A549 (cell line): Measurements from ENCODE around the gene ABCA2. TPM values are rescaled to one million over a fixed set of nuclear protein-coding genes. Genes with fewer than 3 reads are reported as not detected.
A peak's percentile ranks its signal among the peaks of the same experiment; 100 is the strongest.

Source experiments
- ATAC-seq, 2 experiments: fragments of 200-7000 bp in 1 of 2; fragments of >200 bp in 1 of 2; cut with Nextera tagmentation in 1 of 2; cut with Tn5 transposase in 1 of 2; 3 replicates each; pipeline versions ENCODE4 v1.8.0 to v1.9.1; 2018 to 2020; ENCODE audit warnings: mild to moderate bottlenecking in 1 of 2, moderate library complexity in 1 of 2
- CTCF ChIA-PET: fragments of 300-600 bp; sonication (Branson Sonifier 250); formaldehyde crosslinking; extraction: SDS; loops from one replicate; lab custom pipeline; 2021; ENCODE audit warnings: antibody characterized with exemption, inconsistent platforms; lab: Yijun Ruan, JAX
- POLR2A ChIA-PET: fragments of 350-600 bp; formaldehyde crosslinking; extraction: SDS; loops from one replicate; lab custom pipeline; 2021; ENCODE audit warnings: antibody characterized with exemption, inconsistent platforms; lab: Yijun Ruan, JAX
- DNase-seq, 2 experiments: peaks; one replicate each; pipeline versions ENCODE4 v3.0.0 to v3.0.0-alpha.2; 2011 to 2016; ENCODE audit warnings: low read depth in 1 of 2, low spot score in 1 of 2
- FAIRE-seq: peaks from 2 replicates; lab custom pipeline; 2011; peaks lifted over from hg19 to GRCh38; lab: Jason Lieb, UNC
- H3K27ac ChIP-seq, 2 experiments: fragments of >200 bp; sonication (Bioruptor Twin); formaldehyde crosslinking; 3 replicates each; pipeline ENCODE4 v1.5.1; 2016 to 2017
- H3K4me1 ChIP-seq: fragments of >200 bp; sonication (Bioruptor Twin); formaldehyde crosslinking; 3 replicates; pipeline ENCODE4 v1.6.1; 2016
- H3K4me2 ChIP-seq: fragments of >200 bp; sonication (Bioruptor Twin); formaldehyde crosslinking; 3 replicates; pipeline ENCODE4 v1.6.1; 2016
- H3K4me3 ChIP-seq: fragments of >200 bp; sonication (Bioruptor Twin); formaldehyde crosslinking; 3 replicates; pipeline ENCODE4 v1.5.1; 2016
- H3K9me3 ChIP-seq: fragments of >200 bp; sonication (Bioruptor Twin); formaldehyde crosslinking; 3 replicates; pipeline ENCODE4 v1.6.1; 2016
- BCL3 ChIP-seq: fragments of >200 bp; sonication (Bioruptor Twin); formaldehyde crosslinking; IDR thresholded peaks from 3 replicates; pipeline ENCODE4 v1.6.1; 2016
- CBX8 ChIP-seq: fragments of 200-600 bp; sonication (generic); IDR thresholded peaks from 2 replicates; pipeline ENCODE4 v1.6.1; 2016
- CTCF ChIP-seq: fragments of >200 bp; sonication (Bioruptor Twin); formaldehyde crosslinking; IDR thresholded peaks from 3 replicates; pipeline ENCODE4 v1.5.1; 2016
- EHF ChIP-seq: fragments of 250-450 bp; sonication (Bioruptor Pico); IDR thresholded peaks from 2 replicates; pipeline ENCODE4 v1.5.0; 2020; ENCODE audit warnings: mild to moderate bottlenecking
- EHMT2 ChIP-seq: fragments of 200-600 bp; sonication (generic); IDR thresholded peaks from 2 replicates; pipeline ENCODE4 v1.6.1; 2016; ENCODE audit warnings: antibody characterized with exemption, low read depth, mild to moderate bottlenecking, moderate library complexity
- ELK1 ChIP-seq: fragments of 150-350 bp; IDR thresholded peaks from 2 replicates; pipeline ENCODE4 v1.6.1; 2014; ENCODE audit warnings: low read depth, mild to moderate bottlenecking, low read length
- EP300 ChIP-seq, 2 experiments: fragments of >200 bp; sonication (Bioruptor Twin); formaldehyde crosslinking; IDR thresholded peaks; 2 replicates in 1 of 2; 3 replicates in 1 of 2; pipeline ENCODE4 v1.6.1; 2016 to 2017
- FOSL2 ChIP-seq, 2 experiments: fragments of 450-650 bp in 1 of 2; fragments of >200 bp in 1 of 2; sonication (Bioruptor Twin) in 1 of 2; formaldehyde crosslinking; IDR thresholded peaks; 2 replicates each; pipeline versions ENCODE4 v1.5.0 to v1.6.1; 2016 to 2020; ENCODE audit warnings: mild to moderate bottlenecking in 1 of 2, moderate library complexity in 1 of 2
- JUN ChIP-seq, 2 experiments: fragments of >200 bp; sonication (Bioruptor Twin); formaldehyde crosslinking; IDR thresholded peaks; 2 replicates in 1 of 2; 3 replicates in 1 of 2; pipeline ENCODE4 v1.6.1; 2016 to 2017
- KDM1A ChIP-seq: fragments of 200-600 bp; sonication (generic); IDR thresholded peaks from 2 replicates; pipeline ENCODE4 v1.6.1; 2016; ENCODE audit warnings: low read depth, mild to moderate bottlenecking
- MAX ChIP-seq: IDR thresholded peaks from 2 replicates; pipeline ENCODE4 v1.6.1; 2012
- NPAS2 ChIP-seq: fragments of 250-450 bp; sonication (Bioruptor Pico); IDR thresholded peaks from 2 replicates; pipeline ENCODE4 v1.8.0; 2022; ENCODE audit warnings: mild to moderate bottlenecking, moderate library complexity, borderline replicate concordance
- NR3C1 ChIP-seq: fragments of >200 bp; sonication (Bioruptor Twin); formaldehyde crosslinking; IDR thresholded peaks from 3 replicates; pipeline ENCODE4 v1.6.1; 2017
- PBX3 ChIP-seq: IDR thresholded peaks from 2 replicates; pipeline ENCODE4 v1.6.1; 2012
- RAD21 ChIP-seq, 2 experiments: fragments of >200 bp in 1 of 2; sonication (Bioruptor Twin) in 1 of 2; formaldehyde crosslinking in 1 of 2; IDR thresholded peaks in 1 of 2; conservative IDR thresholded peaks in 1 of 2; 2 replicates in 1 of 2; 3 replicates in 1 of 2; pipeline ENCODE4 v1.6.1; 2012 to 2018; ENCODE audit warnings: inconsistent platforms in 1 of 2
- RARB ChIP-seq: fragments of 250-450 bp; sonication (Bioruptor Pico); IDR thresholded peaks from 2 replicates; pipeline ENCODE4 v1.8.0; 2021; ENCODE audit warnings: mild to moderate bottlenecking, moderate library complexity
- RCOR1 ChIP-seq: fragments of 150-350 bp; IDR thresholded peaks from 2 replicates; pipeline ENCODE4 v1.6.1; 2014; ENCODE audit warnings: antibody characterized with exemption, low read length, low read depth
- RFX5 ChIP-seq: fragments of 450-650 bp; IDR thresholded peaks from 2 replicates; pipeline ENCODE4 v1.7.1; 2014; ENCODE audit warnings: antibody characterized with exemption, mild to moderate bottlenecking, moderate library complexity
- SMC3 ChIP-seq: fragments of >200 bp; sonication (Bioruptor Twin); formaldehyde crosslinking; IDR thresholded peaks from 3 replicates; pipeline ENCODE4 v1.6.1; 2018; ENCODE audit warnings: inconsistent platforms
- ZFP36 ChIP-seq: fragments of 450-650 bp; IDR thresholded peaks from 2 replicates; pipeline ENCODE4 v1.6.1; 2014; ENCODE audit warnings: borderline replicate concordance; ENCODE audit not compliant: partially characterized antibody
- WGBS: methylation state at CpG from one replicate; pipeline ENCODE4 v1.1.6; 2017; ENCODE audit errors: missing lambda C conversion rate; 5-methylcytosine and 5-hydroxymethylcytosine counted together
- polyA plus RNA-seq, 4 experiments: library from polyadenylated mRNA; depleted of rRNA in 3 of 4; stranded (reverse); fragments of >200 nt; fragmentation: RNase III in 1 of 4; extraction: RNeasy Plus Mini Kit Qiagen cat#74134 plus additional on column Dnase treatment in 1 of 4; gene quantifications; 2 replicates in 3 of 4; 3 replicates in 1 of 4; pipeline ENCODE4 v1.2.3, GENCODE V29; 2011 to 2017

Gene ABCA2
- polyA plus RNA-seq, 2 of the 4 experiments (the other 2 are of a cell fraction): 8.3 to 24.7 TPM

- TF ChIP-seq FOSL2 (IDR thresholded peaks at IDR 0.05) (no peak), FOSL2 (CRISPR knock-in tag; IDR thresholded peaks at IDR 0.05) (no peak), NPAS2 (no peak), ZFP36 (no peak), SMC3 (no peak), KDM1A (no peak)
Observed at GRCh38 chr9:137055385-137056364, 27.6 kb upstream of the ABCA2 start (continued).

- peak overlapping the region; percentile 79 to 88 for H3K27ac ChIP-seq
- no peaks in the 10 kb centered on the region for H3K9me3 ChIP-seq
- WGBS: 96% methylated on average over 10 of the region's 17 CpGs
- H3K4me3 ChIP-seq: no peak overlapping the region
- ATAC-seq: peak; percentile 20 to 30; a peak in 4 of 6 replicates
- DNase-seq: no peak
- ChIA-PET CTCF (interaction anchor here (1.1 to 19.2 kb wide), 6 partner anchors 1 to 182 kb away, joined by 3 to 656 read pairs (median 26); partner anchors contain the start of genes ABCA2, ENTPD2, NPDC1 and SAPCD2), POLR2A (interaction anchor here (0.9 to 1.3 kb wide), 4 partner anchors 12 to 326 kb away, joined by 3 to 6 read pairs (median 5); partner anchors contain the start of genes SAPCD2 and TMEM141)
- peak overlapping the region; percentile 99 for H3K4me2 ChIP-seq
- peaks cover 56% of the 10 kb centered on the region for H3K4me1 ChIP-seq
- no peak for FAIRE-seq
- TF ChIP-seq JUN (IDR thresholded peaks at IDR 0.05) (no peak), CTCF (no peak), PBX3 (no peak), EHF (CRISPR knock-in tag) (no peak), MAX (no peak), RCOR1 (no peak), RFX5 (no peak), ELK1 (no peak), CBX8 (no peak), EP300 (IDR thresholded peaks at IDR 0.05) (no peak), RARB (no peak), NR3C1 (no peak), ZFP36 (no peak), RAD21 (conservative IDR thresholded peaks at IDR 0.05 in 1 of 2, IDR thresholded peaks at IDR 0.05 in 1 of 2) (no peak), BCL3 (no peak), EHMT2 (no peak), NPAS2 (no peak)
Observed at GRCh38 chr9:137054932-137055384, 26.9 kb upstream of the ABCA2 start.
